Measurements from ENCODE around the gene FNBP1.
"Not testable (repeated sequence)": the region's sequence is repeated elsewhere in the genome, so short reads cannot be mapped to it uniquely, and the experiment has no call there.

The FNBP1 gene

DNA sequence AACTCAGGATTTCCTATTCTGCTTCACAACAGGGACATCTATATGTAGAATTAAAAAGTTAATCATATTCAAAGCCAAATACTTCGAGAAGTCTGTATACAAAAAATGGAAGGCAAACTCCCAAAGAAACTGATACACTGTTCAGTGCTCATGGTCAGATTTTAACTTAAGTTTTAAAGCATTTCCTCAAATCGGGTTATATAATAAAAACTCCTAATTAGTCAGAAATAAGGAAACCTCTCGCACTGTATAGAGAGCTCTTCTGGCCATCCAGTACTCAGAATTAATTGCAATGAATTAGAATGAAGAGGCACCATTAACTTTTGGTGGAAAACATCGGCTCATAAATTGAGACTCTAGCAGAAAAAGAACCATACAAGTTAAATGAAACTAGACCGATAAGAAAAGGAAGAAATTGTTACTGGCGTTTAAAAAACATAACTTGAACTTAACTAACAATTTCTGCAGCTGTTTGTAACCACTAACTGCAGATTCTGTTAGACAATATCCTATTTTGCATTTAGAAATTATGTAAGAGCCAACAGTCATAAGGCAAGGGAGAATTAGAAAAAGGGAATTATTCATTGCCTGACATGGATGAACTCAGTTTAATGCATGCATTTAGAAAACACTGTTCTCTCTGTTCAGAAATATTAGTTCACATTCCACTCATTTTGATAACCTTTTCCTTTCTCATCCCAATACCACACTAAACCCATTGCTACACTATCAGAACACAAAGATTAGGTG, 96.6 kb downstream of the FNBP1 start:
- DNase-seq, result no peak

DNA sequence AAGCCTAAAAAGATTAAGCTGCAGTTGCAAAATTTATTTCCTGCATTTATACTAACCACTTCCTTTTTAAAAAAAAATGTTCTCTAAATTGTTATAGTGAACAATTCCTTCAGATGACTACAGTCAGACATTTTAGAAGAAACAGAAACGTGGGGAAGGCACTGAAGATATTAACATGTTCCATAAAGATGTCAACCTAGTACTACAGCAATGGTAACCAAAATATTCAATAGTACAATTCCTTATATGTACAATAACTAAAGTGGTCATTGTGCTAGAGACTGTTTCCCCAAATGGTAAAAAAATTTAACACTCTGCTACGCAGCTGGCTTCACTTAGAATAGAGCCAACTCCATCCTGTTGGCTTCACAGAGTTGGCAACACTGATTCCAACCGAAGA, 97.7 kb downstream of the FNBP1 start:
- DNase-seq, result no peak

DNA sequence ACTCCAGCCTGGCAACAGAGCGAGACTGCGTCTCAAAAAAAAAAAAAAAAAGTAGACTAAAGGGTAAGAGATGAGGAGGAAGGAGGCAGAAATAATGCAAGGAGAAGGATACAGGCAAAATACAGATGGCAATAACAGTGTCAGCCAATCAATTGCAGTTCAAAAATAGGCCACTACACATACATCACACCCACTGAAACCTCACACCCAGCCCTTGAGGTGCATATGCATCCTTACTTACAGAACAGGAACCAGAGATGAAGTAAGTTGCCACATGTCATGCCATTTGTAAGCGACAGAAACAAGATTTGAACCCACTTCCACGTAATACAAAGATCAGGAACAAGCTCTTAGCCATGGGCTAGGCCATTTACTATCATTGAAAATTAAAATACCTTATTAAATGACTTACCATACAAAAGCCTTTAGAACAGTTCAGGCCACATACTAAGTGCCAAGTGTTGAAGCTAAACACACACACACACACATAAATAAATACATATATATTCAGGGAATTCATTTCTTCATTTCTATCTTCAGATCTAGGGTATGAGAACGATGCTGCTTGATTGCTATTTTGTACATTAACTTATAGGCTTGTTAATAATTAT, 98.4 kb downstream of the FNBP1 start:
- DNase-seq, result no peak

DNA sequence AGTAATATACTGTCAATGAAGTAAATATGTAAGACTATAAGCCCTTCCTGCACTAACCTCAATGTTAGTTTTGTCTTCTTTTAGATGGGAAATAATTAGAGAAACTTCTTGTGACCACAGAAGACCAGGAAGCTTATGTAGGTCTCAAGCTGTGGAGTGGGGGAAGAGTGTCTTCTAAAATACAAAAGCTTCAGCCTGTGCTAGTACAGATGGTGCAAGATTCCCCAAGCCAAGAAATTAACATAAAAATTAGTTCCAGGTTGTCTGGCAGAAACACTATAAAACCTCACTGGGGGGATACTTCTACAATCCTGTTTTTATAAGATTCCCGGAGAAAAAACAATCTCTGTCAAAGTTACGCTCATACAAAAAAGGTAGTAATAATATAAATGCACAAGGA, 103.6 kb downstream of the FNBP1 start:
- DNase-seq, result no peak

DNA sequence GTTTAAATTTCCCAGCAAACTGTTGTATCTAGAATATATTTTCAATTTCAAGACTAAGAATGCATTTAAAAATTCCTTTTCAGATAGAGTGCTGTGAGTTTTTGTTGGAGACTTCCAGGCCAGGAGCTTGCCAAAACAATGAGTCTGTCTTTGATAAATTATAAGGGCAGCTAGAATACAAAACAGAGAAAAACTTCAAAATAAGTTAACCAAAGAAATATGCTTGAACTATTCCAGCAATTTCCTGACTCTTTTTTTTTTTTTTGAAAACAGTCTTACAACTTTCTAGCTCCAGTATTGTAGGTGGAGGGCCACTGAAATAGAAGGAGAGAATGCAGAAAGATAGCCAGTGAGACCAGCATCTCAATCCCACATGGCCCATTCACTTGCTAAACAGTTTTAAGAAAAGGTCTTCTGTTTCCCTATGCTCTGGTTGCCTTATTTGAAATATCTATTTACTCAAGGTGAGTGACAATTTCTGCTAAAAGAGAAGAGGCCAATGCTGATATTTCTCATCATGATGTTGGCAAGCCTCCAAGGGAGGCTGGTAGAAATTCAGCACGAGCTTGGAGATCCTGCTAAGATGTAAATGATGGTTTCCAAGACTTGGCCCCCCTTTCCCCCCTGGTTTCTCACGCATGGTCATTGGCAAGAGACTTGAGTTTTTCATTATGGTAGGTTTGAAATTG, 104.6 kb downstream of the FNBP1 start:
- peak; percentile 36 for DNase-seq

DNA sequence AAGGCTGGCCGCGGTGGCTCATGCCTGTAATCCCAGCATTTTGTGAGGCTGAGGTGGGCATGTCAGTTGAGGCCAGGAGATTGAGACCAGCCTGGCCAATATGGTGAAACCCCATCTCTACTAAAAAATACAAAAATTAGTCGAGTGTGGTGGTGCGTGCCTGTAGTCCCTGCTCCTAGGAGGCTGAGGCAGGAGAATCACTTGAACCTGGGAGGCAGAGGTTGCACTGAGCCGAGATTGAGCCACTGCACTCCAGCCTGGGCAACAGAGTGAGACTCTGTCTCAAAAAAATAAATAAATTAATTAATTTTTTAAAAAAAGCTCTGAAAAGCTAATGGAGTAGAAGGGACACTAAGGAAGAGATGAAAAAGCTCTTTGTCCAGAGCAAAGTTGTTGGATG, 105.1 kb downstream of the FNBP1 start:
- DNase-seq, result not testable (repeated sequence)

DNA sequence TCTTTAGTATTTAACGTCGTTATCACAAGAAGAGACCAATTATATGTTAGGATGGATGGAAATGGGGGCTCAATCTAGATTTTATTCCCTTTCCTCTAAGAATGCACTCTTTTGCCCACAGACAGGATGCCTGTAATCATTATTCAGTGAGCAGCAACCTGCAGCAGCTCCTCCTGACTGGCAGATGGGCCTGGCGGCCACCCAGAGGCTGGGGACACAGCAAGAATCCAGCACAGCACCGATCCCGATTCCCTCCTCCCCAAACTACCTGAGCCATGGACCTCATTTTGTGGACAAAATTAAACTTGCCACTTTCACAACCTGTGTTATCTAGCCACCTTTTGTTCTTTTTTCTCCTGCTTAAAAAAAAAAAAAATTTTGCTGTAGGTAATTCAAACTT, 106.8 kb downstream of the FNBP1 start:
- DNase-seq, result no peak

DNA sequence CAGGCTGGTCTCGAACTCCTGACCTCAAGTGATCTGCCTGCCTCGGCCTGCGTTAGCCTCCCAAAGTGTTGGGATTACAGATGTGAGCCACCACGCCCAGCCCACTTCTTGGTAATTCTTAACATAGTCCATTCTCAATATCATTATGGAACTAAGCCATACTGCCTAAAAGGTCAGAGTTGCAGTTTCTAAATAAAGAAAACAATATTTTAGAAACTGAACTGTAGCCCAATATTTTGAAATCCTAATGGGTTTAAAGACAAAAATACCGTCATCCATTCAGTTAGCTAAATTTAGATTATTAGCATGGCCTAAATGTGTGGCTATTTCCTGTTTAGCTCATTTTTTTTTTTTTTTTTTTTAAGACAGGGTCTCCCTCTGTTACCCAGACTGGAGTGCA, 108.2 kb downstream of the FNBP1 start:
- DNase-seq, result no peak

DNA sequence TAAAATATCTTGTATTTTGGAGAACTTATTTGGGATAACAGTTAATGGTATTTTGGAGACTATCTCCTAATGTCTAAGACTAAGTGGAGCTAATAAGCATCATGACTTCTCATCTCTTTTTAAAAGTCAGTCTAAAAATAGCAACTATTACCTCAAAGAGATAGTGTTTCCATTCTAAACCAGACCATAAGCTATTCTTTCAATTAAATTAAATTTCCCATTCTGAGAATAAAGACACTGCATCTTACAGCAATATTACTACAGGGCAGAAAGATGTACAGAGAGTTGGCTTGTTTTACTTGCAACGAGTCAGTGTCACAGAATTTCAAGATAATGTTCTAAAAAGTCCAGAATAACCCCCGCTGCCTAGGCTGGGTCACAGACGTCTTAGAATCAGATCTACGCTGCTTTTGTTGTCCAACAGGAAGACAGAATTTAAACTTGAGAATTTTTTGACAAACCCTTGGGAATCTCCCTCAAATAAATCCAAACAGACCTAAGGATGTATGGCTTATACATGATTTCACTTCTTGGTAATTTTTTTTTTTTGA, 108.9 kb downstream of the FNBP1 start:
- no peak for DNase-seq

DNA sequence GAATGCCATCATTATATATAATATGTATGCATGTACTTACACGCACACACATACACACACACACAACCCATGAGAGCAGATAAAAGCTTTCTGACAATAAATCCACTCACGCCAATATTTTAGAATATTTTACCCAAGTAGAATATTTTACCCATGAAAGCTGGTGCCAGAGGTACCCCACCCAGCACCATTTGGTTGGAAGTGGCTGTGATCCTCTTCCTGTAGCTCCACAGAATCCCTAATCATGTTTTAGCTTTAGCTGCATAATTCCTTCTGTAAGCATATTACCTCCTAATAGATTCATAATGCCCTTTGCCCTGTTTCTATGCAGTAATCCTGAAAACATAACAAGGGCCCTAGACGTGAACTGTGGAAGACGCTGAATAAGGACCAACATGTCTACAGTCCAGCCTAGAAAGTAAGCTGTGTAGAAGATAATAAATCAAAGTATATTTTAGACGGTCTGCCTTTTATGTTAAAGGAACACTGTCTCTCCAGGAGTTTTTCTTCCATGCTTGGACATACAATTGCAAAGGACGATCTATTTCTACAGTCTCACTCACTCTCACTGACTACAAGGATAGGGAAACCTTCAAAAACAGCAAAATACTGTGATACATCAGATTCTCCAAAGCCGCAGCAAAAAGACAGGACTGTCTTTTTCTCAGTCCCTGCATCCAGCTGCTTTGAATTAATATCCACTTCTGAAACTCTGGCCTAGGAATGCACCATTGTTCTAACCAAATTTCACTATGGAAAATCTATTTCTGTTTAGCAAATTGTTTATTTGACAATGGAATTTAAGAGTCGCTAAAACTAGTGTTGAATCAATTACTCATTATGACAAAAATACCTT, 109.6 kb downstream of the FNBP1 start:
- no peak for DNase-seq

DNA sequence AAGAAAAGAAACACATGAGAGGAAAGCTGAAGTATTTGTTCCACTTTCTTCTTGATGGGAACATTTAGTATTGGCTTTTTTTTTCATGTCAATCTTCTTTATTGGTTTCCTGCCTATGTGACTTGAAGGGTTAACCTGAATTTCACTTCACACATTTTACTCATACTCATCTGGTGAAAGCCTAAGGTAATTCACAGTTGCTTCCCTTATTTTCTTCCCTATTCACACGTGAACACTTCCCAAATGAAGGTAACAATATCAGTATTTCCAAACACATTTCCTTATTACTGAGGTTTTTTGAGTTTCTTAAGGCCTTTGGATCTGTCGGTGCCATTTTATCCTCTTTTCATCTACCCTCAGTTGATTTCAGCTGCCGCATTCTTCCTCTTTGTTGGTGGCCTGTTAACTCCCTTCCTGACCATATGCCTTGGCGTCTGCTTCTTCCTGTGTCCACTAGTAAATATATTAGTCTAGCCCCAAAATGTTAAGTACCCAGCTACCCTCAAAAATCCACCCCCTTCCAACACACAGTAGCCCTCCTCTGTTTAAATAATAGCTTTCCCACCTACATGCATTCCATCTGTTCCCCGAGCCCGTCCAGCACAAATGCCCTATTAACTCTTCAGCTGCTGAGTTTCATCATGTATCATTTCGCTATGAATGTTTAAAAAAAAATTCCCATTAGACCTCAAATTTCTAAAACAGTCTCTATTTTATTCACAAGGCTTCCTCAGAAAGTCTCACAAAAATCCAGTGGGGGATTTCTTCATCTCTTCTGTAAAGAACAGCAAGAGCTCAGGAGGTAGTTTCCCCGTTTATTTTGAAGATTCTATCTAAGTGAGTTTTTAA, 110.5 kb downstream of the FNBP1 start:
- DNase-seq, result no peak

DNA sequence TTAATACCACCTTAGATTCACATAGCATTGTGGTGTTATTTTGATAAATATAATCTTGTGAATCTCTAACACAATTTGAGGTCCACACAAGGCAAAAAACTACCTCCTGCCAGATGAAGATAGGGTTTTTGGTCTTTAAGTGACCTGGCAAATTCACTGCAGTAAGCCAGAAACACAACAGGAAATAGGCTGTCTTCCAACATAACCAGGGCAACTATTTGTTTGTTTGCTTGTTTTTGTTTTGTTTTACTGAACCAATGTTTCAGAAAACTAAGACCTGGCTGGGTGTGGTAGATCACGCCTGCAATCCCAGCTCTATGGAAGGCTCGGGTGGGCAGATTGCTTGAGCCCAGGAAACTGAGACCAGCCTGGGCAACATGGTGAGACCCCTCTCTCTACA, 112.2 kb downstream of the FNBP1 start:
- DNase-seq, result no peak

DNA sequence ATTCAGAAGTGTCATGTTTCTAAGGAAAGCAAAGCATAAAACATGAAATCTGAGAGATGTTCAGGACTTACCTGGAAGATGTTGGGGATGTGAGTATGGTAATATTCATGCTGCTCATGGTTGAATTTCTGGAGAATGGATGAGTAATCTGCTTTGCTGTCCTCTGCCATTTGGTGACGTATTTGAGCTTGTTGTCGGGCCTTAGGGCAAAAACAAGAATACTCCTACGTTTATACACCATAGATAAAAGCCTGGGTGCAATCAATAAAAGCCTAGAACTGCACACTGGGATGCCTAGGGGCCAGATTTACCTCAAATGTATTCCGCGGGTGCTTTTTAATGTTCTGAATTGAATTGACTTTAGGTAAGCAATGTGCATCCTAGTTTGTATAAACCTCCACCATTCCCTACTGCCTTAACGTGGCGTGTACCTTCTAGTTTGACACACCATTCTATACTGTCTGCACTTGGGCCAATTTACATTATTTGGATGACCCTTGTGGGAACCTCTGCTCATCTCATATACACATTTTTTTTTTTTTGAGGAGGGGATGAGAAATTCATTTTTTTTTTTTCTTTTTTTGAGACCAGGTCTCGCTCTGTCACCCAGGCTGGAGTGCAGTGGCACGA, 113.4 kb downstream of the FNBP1 start:
- no peak for DNase-seq

DNA sequence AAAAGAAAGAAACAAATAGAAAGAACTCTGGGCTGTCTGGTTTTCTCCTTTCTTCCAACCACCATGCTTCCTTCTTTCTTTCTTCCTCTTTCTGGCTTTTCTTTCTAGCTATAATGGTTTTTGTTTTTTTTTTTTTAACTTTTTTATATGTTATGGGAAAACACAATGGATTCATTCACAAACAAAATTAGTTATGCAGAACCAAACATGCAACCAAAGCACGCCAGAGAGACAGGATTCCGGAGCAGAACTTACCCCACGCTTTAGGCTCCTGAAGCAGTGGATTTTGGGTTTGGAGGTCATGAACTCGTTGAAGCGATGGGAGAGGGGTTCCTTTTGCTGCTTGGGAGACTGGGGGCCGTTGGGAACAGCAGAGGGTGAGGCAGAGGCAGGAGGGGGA, 119.4 kb downstream of the FNBP1 start:
- no peak for DNase-seq

DNA sequence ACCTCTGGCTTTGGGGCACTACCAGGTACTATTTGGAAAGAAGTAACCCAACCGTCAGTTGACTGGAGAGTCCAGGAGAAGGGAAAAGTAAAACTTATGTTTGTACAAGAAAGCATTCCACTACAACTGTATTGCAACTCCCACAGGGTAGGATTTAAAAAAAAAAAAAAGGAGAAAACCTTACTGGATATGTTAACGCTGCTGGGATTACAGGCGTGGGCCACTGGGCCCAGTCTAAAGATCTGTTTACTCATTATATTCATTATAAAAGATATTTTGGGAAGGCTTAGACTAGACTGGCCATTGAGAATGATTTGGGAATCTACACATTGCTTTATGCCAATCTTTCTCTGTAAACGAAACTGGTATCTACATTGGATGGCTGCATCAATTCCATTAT, 121.1 kb downstream of the FNBP1 start:
- DNase-seq, result no peak

DNA sequence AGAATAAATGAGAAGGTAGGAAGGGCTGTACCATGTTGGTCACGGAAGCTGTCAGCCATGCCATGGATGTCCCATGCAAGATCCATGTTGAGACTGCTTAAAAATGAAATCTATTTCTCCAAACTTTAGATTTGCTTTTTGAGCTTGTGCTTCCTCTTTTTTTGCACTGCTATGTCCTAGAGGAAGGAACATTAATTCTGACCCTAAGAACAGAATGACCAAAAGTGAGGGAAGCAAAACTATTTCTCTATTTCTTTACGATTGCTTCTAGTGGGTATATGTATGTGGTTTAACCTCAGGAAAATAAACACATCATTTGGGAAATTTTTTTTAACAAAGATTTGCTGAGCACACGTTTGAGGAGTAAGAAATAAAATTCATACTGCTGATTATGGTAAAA, 123.1 kb downstream of the FNBP1 start:
- DNase-seq, result no peak

DNA sequence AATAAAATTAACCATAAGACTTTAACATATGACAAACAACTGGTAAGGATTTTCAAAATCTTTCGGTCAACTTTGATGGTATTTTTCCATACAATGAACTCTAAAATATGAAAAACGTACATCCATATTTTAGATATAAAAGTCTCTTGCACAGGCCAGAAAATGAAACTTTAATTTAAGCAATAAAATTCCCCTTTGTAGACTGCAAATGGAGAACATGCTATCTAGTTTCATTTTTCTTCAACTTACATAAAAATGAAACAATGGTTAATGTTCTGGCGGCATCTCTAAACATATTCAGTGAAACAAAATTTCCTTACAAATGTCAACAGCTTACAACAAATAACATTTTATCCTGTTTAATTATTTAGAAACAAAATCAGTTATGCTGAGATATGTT, 123.7 kb downstream of the FNBP1 start:
- no peak for DNase-seq

DNA sequence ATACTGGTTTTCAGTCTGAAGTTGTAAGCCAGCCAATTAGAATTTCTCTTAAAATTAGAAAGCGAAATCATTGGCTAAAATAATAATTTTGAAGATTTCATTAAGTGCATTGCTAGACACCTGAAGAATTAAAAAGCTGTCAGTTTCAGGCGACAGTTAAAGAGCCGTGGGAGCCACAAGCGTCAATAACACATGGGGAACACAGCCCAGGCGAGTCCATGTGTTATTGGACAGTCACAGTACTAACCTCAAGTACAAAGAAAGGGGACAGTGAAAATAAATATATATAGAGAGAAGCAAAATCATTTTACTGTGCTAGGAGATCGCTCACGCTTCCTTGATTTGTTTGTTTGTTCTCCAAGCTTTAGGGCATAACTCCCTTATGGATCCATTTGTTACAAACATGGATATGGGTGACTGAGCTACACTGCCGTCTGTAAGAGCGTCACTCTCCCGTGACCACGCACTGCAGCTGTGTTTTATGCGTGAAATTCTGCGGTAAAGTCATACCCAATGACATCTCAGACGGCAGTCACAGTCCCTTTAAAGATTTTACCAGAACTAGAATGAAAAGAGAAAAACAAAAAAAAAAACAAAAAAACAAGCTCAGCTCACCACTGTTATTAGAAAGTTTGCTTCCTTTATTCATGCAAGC, 124.6 kb downstream of the FNBP1 start:
- DNase-seq, result no peak

DNA sequence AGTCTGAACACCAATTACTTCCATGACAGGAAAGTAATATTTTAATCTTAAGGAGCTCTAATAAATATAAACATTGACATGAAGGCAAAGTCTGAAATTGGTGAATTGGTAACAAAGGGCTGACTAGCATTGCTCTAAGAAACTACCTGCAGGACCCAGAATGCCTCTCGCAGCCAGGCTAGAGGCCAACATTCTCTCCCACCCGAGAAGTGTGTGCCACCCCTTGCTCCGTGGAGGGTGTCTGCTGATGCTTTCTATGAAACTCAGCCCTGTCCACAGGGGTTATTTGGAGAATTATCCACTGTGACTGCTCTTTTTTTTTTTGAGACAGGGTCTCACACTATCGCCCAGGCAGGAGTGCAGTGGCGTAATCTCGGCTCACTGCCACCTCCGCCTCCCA, 126.3 kb downstream of the FNBP1 start:
- DNase-seq, result no peak

DNA sequence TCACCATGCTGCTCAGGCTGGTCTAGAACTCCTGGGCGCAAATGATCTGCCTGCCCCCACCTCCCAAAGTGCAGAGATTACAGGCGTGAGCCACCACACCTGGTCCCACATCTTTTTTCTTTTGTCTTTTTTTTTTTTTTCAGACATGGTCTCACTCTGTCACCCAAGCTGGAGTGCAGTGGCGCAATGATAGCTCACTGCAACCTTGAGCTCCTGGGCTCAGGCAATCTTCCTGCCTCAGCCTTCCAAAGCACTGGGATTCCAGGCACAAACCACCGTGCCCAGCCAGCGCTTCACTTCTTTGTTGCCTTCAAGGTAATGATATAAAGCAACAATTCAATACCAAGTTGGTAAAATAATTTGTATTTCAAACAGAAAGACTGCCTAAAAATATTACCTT, 128.9 kb downstream of the FNBP1 start:
- no peak for DNase-seq

Data from amniotic stem cell (primary cell).